Smooth muscle cell (in vitro differentiated cells): ENCODE data around the gene PTPRO. TPM values are rescaled to one million over a fixed set of nuclear protein-coding genes. Genes with fewer than 3 reads are reported as not detected.

ENCODE experiments used
- DNase-seq: peaks from one replicate; lab custom pipeline; 2025; ENCODE audit not compliant: unreplicated experiment; lab: John Stamatoyannopoulos, UW
- H2AFZ ChIP-seq: fragments of 200-600 bp; sonication (generic); 2 replicates; pipeline ENCODE4 v1.6.0; 2016; ENCODE audit warnings: antibody characterized with exemption, low read depth, mild to moderate bottlenecking
- H3F3A ChIP-seq: fragments of 200-600 bp; sonication (generic); 2 replicates; pipeline ENCODE4 v1.6.0; 2017; ENCODE audit warnings: antibody characterized with exemption, low read depth
- H3K27ac ChIP-seq: fragments of 200-600 bp; sonication (generic); 2 replicates; pipeline ENCODE4 v1.5.1; 2016; ENCODE audit warnings: low read depth, mild to moderate bottlenecking
- H3K27me3 ChIP-seq: fragments of 200-600 bp; sonication (generic); 2 replicates; pipeline ENCODE4 v1.6.1; 2016; ENCODE audit warnings: low read depth, mild to moderate bottlenecking
- H3K36me3 ChIP-seq: fragments of 200-600 bp; sonication (generic); 2 replicates; pipeline ENCODE4 v1.5.1; 2016; ENCODE audit warnings: low read depth
- H3K4me1 ChIP-seq: fragments of 200-600 bp; sonication (generic); 2 replicates; pipeline ENCODE4 v1.5.1; 2016; ENCODE audit warnings: low read depth
- H3K4me2 ChIP-seq: fragments of 200-600 bp; sonication (generic); 2 replicates; pipeline ENCODE4 v1.6.0; 2016; ENCODE audit warnings: mild to moderate bottlenecking
- H3K4me3 ChIP-seq: fragments of 200-600 bp; sonication (generic); 2 replicates; pipeline ENCODE4 v1.5.1; 2016; ENCODE audit warnings: mild to moderate bottlenecking
- H3K79me2 ChIP-seq: fragments of 200-600 bp; sonication (generic); 2 replicates; pipeline ENCODE4 v1.6.0; 2016; ENCODE audit warnings: low read depth, mild to moderate bottlenecking
- H3K9ac ChIP-seq: fragments of 200-600 bp; sonication (generic); 2 replicates; pipeline ENCODE4 v1.6.0; 2016; ENCODE audit warnings: low read depth
- H3K9me3 ChIP-seq: fragments of 200-600 bp; sonication (generic); replicated peaks from 2 replicates; pipeline ENCODE4 v1.5.1; 2016; ENCODE audit warnings: low read depth
- H4K20me1 ChIP-seq: fragments of 200-600 bp; sonication (generic); 2 replicates; pipeline ENCODE4 v1.6.0; 2016; ENCODE audit warnings: low read depth
- CTCF ChIP-seq: fragments of 200-600 bp; sonication (generic); IDR thresholded peaks from 2 replicates; pipeline ENCODE4 v1.5.1; 2017; ENCODE audit warnings: borderline replicate concordance, mild to moderate bottlenecking, antibody characterized with exemption; ENCODE audit not compliant: insufficient read depth, poor library complexity, severe bottlenecking
- WGBS: methylation state at CpG from one replicate; pipeline ENCODE4 v1.1.7; 2016; ENCODE audit warnings: low lambda C conversion rate; 5-methylcytosine and 5-hydroxymethylcytosine counted together
- polyA plus RNA-seq: library from polyadenylated mRNA; unstranded; fragments of >200 nt; fragmentation: Nextera tagmentation; extraction: Ambion mirVana; gene quantifications from 2 replicates; pipeline ENCODE4 v1.2.1, GENCODE V29; 2016
- total RNA-seq: library from RNA; depleted of rRNA; stranded (reverse); fragments of >200 nt; gene quantifications from 2 replicates; pipeline ENCODE4 v1.2.3, GENCODE V29; 2014

The PTPRO gene
- total and polyA plus RNA-seq, 2 experiments from 2014 or later: not detected

- 74% methylated on average over 4 of the region's 4 CpGs for WGBS
- H3K36me3 ChIP-seq: no peaks in the 10 kb centered on the region
Measured at GRCh38 chr12:15368812-15369211, 46.5 kb downstream of the PTPRO start.

GRCh38 chr12:15372352-15372751, 50.0 kb downstream of the PTPRO start:
- no peaks in the 10 kb centered on the region for H3K27me3 ChIP-seq
- TF ChIP-seq CTCF: no peak

More at GRCh38 chr12:15368812-15369211, 46.5 kb downstream of the PTPRO start:
- no peaks in the 10 kb centered on the region for H3K4me1 ChIP-seq
- TF ChIP-seq CTCF: no peak
- H3F3A ChIP-seq: no peaks in the 10 kb centered on the region
- no peak overlapping the region for H2AFZ ChIP-seq
- H3K27me3 ChIP-seq: no peaks in the 10 kb centered on the region
- no peaks in the 10 kb centered on the region for H3K79me2 ChIP-seq
- no peak overlapping the region for H3K27ac ChIP-seq
- no peak overlapping the region for H3K4me2 ChIP-seq
- H4K20me1 ChIP-seq: no peaks in the 10 kb centered on the region
- no peak for DNase-seq
- no peaks in the 10 kb centered on the region for H3K9me3 ChIP-seq
- H3K9ac ChIP-seq: no peak overlapping the region
- no peak overlapping the region for H3K4me3 ChIP-seq

GRCh38 chr12:15387772-15388171, 65.5 kb downstream of the PTPRO start:
- TF ChIP-seq CTCF: no peak
- Histone ChIP-seq H2AFZ (no peak overlapping the region), H3K4me1 (no peaks in the 10 kb centered on the region), H3K27ac (no peak overlapping the region), H3K9me3 (no peaks in the 10 kb centered on the region), H3K4me3 (no peak overlapping the region), H3K9ac (no peak overlapping the region), H3K27me3 (no peaks in the 10 kb centered on the region), H3K4me2 (no peak overlapping the region), H3K79me2 (no peaks in the 10 kb centered on the region), H4K20me1 (no peaks in the 10 kb centered on the region), H3F3A (no peaks in the 10 kb centered on the region), H3K36me3 (no peaks in the 10 kb centered on the region)
- WGBS: 76% methylated on average over 1 of the region's 1 CpG
- DNase-seq: no peak

More at GRCh38 chr12:15372352-15372751, 50.0 kb downstream of the PTPRO start:
- Histone ChIP-seq H3K9me3 (no peaks in the 10 kb centered on the region), H2AFZ (no peak overlapping the region), H3K4me3 (no peak overlapping the region), H3K9ac (no peak overlapping the region), H3K4me2 (no peak overlapping the region), H3F3A (no peaks in the 10 kb centered on the region), H3K36me3 (no peaks in the 10 kb centered on the region), H3K4me1 (no peaks in the 10 kb centered on the region), H3K79me2 (no peaks in the 10 kb centered on the region), H3K27ac (no peak overlapping the region), H4K20me1 (no peaks in the 10 kb centered on the region)
- WGBS: 67% methylated on average over 2 of the region's 2 CpGs
- no peak for DNase-seq

- Histone ChIP-seq H3K9me3 (no peaks in the 10 kb centered on the region), H3K4me2 (no peak overlapping the region), H4K20me1 (no peaks in the 10 kb centered on the region), H3F3A (no peaks in the 10 kb centered on the region), H2AFZ (no peak overlapping the region), H3K4me1 (no peaks in the 10 kb centered on the region), H3K27me3 (no peaks in the 10 kb centered on the region), H3K36me3 (no peaks in the 10 kb centered on the region), H3K27ac (no peak overlapping the region), H3K79me2 (no peaks in the 10 kb centered on the region), H3K9ac (no peak overlapping the region), H3K4me3 (no peak overlapping the region)
- WGBS: 73% methylated on average over 1 of the region's 1 CpG
- no peak for DNase-seq
- TF ChIP-seq CTCF: no peak
Measured at GRCh38 chr12:15389561-15389960, 67.3 kb downstream of the PTPRO start.
